Measurements from ENCODE around the gene IDI1.
"Not testable (repeated sequence)": the region's sequence is repeated elsewhere in the genome, so short reads cannot be mapped to it uniquely, and the experiment has no call there.

The IDI1 gene

GRCh38 chr10:1040133-1040532 lies 8.8 kb downstream of the IDI1 start:
- no peak overlapping the region for H3K4me3 ChIP-seq (ENCODE audit: severe bottlenecking)
- H3K27me3 ChIP-seq (ENCODE audit: insufficient read depth, poor library complexity, severe bottlenecking), result no peaks in the 10 kb centered on the region
- DNase-seq (ENCODE audit: low spot score) (no peak), ATAC-seq (ENCODE audit: low read depth) (no peak)
- peaks cover 59% of the 10 kb centered on the region for H3K36me3 ChIP-seq (ENCODE audit: low read depth)
- H3K27ac ChIP-seq (ENCODE audit: poor library complexity, severe bottlenecking), result no peak overlapping the region
- peaks cover 3% of the 10 kb centered on the region for H3K4me1 ChIP-seq (ENCODE audit: insufficient read depth, poor library complexity, severe bottlenecking)
- H3K9me3 ChIP-seq (ENCODE audit: severe bottlenecking), result no peaks in the 10 kb centered on the region
- TF ChIP-seq CTCF (IDR thresholded peaks at IDR 0.05; ENCODE audit: poor library complexity, severe bottlenecking), result no peak

GRCh38 chr10:1038769-1039168 lies 10.2 kb downstream of the IDI1 start:
- DNase-seq (ENCODE audit: low spot score); H3K9me3 ChIP-seq (ENCODE audit: severe bottlenecking); H3K4me3 ChIP-seq (ENCODE audit: severe bottlenecking); H3K27me3 ChIP-seq (ENCODE audit: insufficient read depth, poor library complexity, severe bottlenecking); H3K4me1 ChIP-seq (ENCODE audit: insufficient read depth, poor library complexity, severe bottlenecking); H3K27ac ChIP-seq (ENCODE audit: poor library complexity, severe bottlenecking); ATAC-seq (ENCODE audit: low read depth): not testable (repeated sequence)
- peaks cover 45% of the 10 kb centered on the region for H3K36me3 ChIP-seq (ENCODE audit: low read depth)

GRCh38 chr10:1037098-1037497 lies 11.8 kb downstream of the IDI1 start:
- Histone ChIP-seq H3K9me3 (ENCODE audit: severe bottlenecking) (no peaks in the 10 kb centered on the region), H3K27ac (ENCODE audit: poor library complexity, severe bottlenecking) (peak overlapping the region; percentile 51), H3K36me3 (ENCODE audit: low read depth) (peaks cover 28% of the 10 kb centered on the region), H3K4me1 (ENCODE audit: insufficient read depth, poor library complexity, severe bottlenecking) (peaks cover 3% of the 10 kb centered on the region), H3K4me3 (ENCODE audit: severe bottlenecking) (no peak overlapping the region), H3K27me3 (ENCODE audit: insufficient read depth, poor library complexity, severe bottlenecking) (no peaks in the 10 kb centered on the region)
- ATAC-seq (ENCODE audit: low read depth) (peak; percentile 12; the same call in 1 of the 3 replicates), DNase-seq (ENCODE audit: low spot score) (no peak)
- TF ChIP-seq CTCF (IDR thresholded peaks at IDR 0.05; ENCODE audit: poor library complexity, severe bottlenecking), result no peak

GRCh38 chr10:1036341-1036791 lies 12.6 kb downstream of the IDI1 start:
- ATAC-seq (ENCODE audit: low read depth) (peak; percentile 94), DNase-seq (ENCODE audit: low spot score) (peak; percentile 71)
- no peak overlapping the region for H3K4me3 ChIP-seq (ENCODE audit: severe bottlenecking)
- no peak for TF ChIP-seq CTCF (IDR thresholded peaks at IDR 0.05; ENCODE audit: poor library complexity, severe bottlenecking)
- H3K4me1 ChIP-seq (ENCODE audit: insufficient read depth, poor library complexity, severe bottlenecking), result peaks cover 3% of the 10 kb centered on the region
- H3K27ac ChIP-seq (ENCODE audit: poor library complexity, severe bottlenecking), result peak overlapping the region; percentile 51
- H3K27me3 ChIP-seq (ENCODE audit: insufficient read depth, poor library complexity, severe bottlenecking), result no peaks in the 10 kb centered on the region
- H3K36me3 ChIP-seq (ENCODE audit: low read depth), result peaks cover 21% of the 10 kb centered on the region
- no peaks in the 10 kb centered on the region for H3K9me3 ChIP-seq (ENCODE audit: severe bottlenecking)

- Histone ChIP-seq H3K4me3 (ENCODE audit: severe bottlenecking) (no peak overlapping the region), H3K36me3 (ENCODE audit: low read depth) (peaks cover 9% of the 10 kb centered on the region), H3K27ac (ENCODE audit: poor library complexity, severe bottlenecking) (peak overlapping the region; percentile 51), H3K4me1 (ENCODE audit: insufficient read depth, poor library complexity, severe bottlenecking) (peaks cover 3% of the 10 kb centered on the region), H3K27me3 (ENCODE audit: insufficient read depth, poor library complexity, severe bottlenecking) (no peaks in the 10 kb centered on the region), H3K9me3 (ENCODE audit: severe bottlenecking) (no peaks in the 10 kb centered on the region)
- ATAC-seq (ENCODE audit: low read depth) (no peak), DNase-seq (ENCODE audit: low spot score) (no peak)
- no peak for TF ChIP-seq CTCF (IDR thresholded peaks at IDR 0.05; ENCODE audit: poor library complexity, severe bottlenecking)
Measured at GRCh38 chr10:1035201-1035600, 13.7 kb downstream of the IDI1 start.

Measured in RWPE2 (cell line).